ENCODE measurements around the gene SCNM1. TPM values are rescaled to one million over a fixed set of nuclear protein-coding genes. Genes with fewer than 3 reads are reported as not detected.

Gene SCNM1, protein sequence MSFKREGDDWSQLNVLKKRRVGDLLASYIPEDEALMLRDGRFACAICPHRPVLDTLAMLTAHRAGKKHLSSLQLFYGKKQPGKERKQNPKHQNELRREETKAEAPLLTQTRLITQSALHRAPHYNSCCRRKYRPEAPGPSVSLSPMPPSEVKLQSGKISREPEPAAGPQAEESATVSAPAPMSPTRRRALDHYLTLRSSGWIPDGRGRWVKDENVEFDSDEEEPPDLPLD
- 34.6 TPM for total RNA-seq
- long read RNA-seq, transcript SCNM1-202 (7 exons, 2,016 nt) = major isoform, 8 of 24 reads
- long read RNA-seq, partial matches to known transcripts = 3 of 24 reads
- long read RNA-seq, other reads (novel, unspliced or antisense) = 10 of 24 reads

DNA sequence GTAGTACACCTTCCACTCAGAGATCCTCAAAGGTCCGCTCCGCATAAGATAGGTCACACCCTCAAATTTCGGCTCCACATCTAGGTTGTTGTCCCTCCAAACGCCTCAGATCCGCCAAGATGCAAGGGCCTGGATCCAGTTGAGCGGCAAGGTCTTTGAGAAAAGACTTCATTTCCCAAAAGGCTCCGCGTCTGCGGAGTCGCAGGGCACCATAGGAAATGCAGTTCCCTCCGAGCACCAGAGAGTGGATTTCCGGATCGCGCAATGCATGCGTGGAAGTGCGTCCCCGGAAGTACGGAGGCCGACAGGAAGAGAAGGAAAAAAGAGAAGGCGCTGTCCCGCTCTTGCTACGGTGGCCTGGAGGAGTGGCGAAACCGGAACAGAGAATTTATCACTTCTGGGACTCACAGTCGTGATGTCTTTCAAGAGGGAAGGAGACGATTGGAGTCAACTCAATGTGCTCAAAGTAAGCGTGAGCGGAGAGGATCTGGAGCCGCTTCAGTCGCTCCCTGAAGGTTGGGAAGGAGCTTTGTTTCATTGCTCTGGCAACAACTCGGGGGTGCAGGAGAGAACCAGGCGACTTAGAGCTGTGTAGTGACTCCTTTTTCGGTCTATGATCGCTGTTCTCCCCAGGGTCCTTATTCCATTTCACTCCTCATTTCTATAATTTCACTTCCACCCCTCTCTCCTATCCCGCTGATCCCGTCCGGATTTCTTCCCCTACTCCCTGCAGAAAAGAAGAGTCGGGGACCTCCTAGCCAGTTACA lies at the start of gene SCNM1, which contains the start of gene LYSMD1:
TSS of gene SCNM1 (plus strand) at position 407 of the 767 bp plus-strand sequence. CDS start at position 416, 9 bp downstream.
TSS of gene LYSMD1 (minus strand) at position 165 of the 767 bp plus-strand sequence. CDS start 644 bp downstream, outside the sequence.
- H3K27ac ChIP-seq = peak within 1 kb of the TSS; percentile 86
- H3K36me3 ChIP-seq = peaks cover 41% of the 10 kb centered on the region
- H3K27me3 ChIP-seq = no peaks in the 10 kb centered on the region
- TF ChIP-seq, protein P1, sequence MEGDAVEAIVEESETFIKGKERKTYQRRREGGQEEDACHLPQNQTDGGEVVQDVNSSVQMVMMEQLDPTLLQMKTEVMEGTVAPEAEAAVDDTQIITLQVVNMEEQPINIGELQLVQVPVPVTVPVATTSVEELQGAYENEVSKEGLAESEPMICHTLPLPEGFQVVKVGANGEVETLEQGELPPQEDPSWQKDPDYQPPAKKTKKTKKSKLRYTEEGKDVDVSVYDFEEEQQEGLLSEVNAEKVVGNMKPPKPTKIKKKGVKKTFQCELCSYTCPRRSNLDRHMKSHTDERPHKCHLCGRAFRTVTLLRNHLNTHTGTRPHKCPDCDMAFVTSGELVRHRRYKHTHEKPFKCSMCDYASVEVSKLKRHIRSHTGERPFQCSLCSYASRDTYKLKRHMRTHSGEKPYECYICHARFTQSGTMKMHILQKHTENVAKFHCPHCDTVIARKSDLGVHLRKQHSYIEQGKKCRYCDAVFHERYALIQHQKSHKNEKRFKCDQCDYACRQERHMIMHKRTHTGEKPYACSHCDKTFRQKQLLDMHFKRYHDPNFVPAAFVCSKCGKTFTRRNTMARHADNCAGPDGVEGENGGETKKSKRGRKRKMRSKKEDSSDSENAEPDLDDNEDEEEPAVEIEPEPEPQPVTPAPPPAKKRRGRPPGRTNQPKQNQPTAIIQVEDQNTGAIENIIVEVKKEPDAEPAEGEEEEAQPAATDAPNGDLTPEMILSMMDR (IDR thresholded peaks at IDR 0.05) = no peak
- intact Hi-C loops (cut with DNase I) = no loop called here
- ATAC-seq (peak; percentile 97), DNase-seq (peak; percentile 96)
- H3K9me3 ChIP-seq = no peaks in the 10 kb centered on the region
- H3K4me3 ChIP-seq = peak within 1 kb of the TSS; percentile 73
- peaks cover 16% of the 10 kb centered on the region for H3K4me1 ChIP-seq

DNA sequence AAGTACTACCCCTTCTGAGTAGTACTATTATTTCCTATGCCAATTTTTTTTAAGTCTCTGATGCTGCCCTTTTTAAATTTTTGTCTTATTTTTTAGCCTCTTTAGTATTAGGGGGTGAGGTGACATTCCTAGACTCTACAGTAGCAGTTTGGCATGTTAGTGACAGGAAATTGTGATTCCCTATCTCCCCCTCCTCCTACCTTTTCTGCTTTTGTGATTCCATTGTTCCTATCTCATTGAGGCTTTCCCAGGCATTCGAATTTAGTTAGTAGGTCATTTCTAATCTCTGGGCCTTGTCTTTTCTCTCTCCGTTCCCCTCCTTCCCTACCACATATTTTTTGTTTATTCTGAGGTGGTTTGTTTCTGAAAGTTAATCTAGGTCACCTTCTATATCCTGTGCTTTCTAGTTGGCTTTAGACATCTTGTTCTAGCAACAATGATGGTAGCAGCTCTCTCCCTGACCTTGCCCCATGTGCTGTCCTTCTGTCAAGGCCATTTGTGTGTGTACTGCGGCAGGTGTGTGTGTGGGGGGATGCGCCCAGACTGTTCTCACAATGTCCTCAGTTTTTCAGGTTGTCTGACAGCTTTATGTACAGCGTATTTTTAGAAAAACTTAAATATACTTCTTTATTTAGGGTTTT lies 41.1 kb upstream of the SCNM1 start:
- intact Hi-C loops (cut with DNase I) = no loop called here
- Histone ChIP-seq H3K36me3 (no peaks in the 10 kb centered on the region), H3K9me3 (no peaks in the 10 kb centered on the region), H3K27me3 (no peaks in the 10 kb centered on the region), H3K27ac (no peak overlapping the region), H3K4me3 (no peak overlapping the region), H3K4me1 (no peaks in the 10 kb centered on the region)
- TF ChIP-seq, protein P1 (IDR thresholded peaks at IDR 0.05) = no peak
- ATAC-seq (no peak), DNase-seq (no peak)

DNA sequence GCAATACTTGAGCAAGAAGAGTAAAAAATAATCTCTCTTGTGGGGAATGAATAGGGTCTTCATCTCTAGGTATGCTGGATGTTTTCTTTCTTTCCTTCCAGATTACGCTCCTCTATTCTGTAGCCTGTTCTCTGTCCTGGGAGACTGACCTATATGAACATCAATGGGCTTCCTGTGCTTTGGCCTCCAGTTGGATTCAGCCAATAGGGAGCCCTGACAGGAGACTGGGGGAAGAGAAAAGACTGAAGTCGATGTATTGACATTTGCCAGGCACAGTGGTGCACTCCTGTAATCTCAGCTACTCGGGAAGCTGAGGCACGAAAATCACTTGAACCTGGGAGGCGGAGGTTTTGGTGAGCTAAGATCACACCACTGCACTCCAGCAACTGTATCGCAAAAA lies 37.1 kb upstream of the SCNM1 start:
- Histone ChIP-seq H3K4me3 (no peak overlapping the region), H3K27ac (no peak overlapping the region), H3K9me3 (no peaks in the 10 kb centered on the region), H3K27me3 (no peaks in the 10 kb centered on the region), H3K4me1 (peaks cover 5% of the 10 kb centered on the region), H3K36me3 (no peaks in the 10 kb centered on the region)
- intact Hi-C loops (cut with DNase I) = no loop called here
- TF ChIP-seq, protein P1 (IDR thresholded peaks at IDR 0.05) = no peak
- ATAC-seq = no peak
- no peak for DNase-seq

DNA sequence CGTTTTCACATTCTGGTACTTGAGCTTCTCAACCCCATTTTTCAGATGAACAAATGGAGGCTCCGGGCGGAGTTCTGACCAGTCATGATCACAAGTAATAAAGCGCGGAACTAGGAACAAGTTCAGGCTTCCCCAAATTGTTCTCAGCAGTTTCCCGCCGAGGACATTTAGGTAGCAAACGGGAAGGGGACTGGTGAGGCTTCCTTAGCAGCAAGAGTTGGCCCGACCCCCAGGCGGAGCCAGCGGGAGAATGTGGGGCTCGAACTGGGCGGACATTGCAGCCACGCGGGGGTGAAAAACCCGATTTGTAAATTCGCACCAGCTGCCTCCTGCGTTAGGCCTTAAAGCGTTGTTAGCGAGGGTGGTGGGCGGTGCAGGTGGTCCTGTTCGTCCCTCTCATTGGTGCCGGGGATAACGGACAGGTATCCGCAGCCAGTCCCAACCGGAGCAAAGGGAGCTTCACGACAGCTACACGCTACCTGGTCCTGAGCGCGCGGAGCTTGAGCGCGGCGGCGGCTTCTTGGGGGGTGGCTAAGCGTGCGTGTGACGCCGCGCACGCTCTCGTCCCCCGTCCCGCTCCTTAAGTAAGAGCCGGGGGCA lies 34.9 kb upstream of the SCNM1 start:
- TF ChIP-seq, protein P1 (IDR thresholded peaks at IDR 0.05) = no peak
- Histone ChIP-seq H3K4me1 (peaks cover 5% of the 10 kb centered on the region), H3K36me3 (no peaks in the 10 kb centered on the region), H3K9me3 (no peaks in the 10 kb centered on the region), H3K27me3 (no peaks in the 10 kb centered on the region), H3K4me3 (peak overlapping the region; percentile 46), H3K27ac (peak overlapping the region; percentile 40)
- ATAC-seq (peak; percentile 96), DNase-seq (peak; percentile 90)
- intact Hi-C loops (cut with DNase I) = no loop called here

DNA sequence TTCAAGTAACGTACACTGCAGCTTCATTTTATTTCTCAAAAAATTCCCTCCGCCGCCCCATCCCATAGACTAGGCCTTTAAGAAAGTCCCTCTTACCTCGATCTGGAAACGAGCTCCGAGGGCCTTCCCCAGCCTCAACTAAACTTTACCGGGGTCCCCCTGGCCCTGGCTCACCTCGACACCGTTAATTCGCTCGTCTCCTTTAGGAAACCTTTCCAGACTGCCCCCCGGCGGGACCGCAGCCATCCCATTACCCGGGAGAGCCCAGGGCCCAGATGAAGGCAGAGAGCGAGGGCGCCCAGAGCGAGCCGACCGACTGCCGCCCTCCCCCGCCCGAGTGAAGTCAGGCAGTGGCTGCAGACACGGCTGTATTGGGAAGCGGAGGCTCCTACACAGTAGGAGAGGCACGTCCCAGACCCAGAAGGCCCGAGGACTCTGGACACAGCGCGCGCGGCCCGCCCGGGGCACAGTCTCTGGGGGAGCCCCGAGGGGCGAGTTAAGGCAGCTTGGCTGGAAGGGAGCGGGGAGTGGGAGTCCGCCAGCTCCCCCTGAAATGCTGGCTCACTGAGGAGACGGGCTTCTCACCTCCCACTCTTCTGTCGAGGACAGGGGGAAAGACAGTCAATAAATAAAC lies 34.1 kb upstream of the SCNM1 start:
- H3K4me1 ChIP-seq = peaks cover 5% of the 10 kb centered on the region
- peak; percentile 49 for ATAC-seq
- H3K27ac ChIP-seq = no peak overlapping the region
- H3K27me3 ChIP-seq = no peaks in the 10 kb centered on the region
- intact Hi-C loops (cut with DNase I) = no loop called here
- peak; percentile 68 for DNase-seq
- no peaks in the 10 kb centered on the region for H3K9me3 ChIP-seq
- H3K36me3 ChIP-seq = no peaks in the 10 kb centered on the region
- TF ChIP-seq, protein P1 (IDR thresholded peaks at IDR 0.05) = no peak
- peak overlapping the region; percentile 46 for H3K4me3 ChIP-seq

Measured in upper lobe of right lung (tissue), 1 donor.